Effector memory CD4-positive, alpha-beta T cell (primary cell): Measurements from ENCODE around the gene HDAC6.

Experiments
- DNase-seq, 3 donors: peaks; one replicate each; pipeline ENCODE4 v3.0.0-alpha.2; 2020
- H3K27ac ChIP-seq: 2 replicates; pipeline ENCODE4 v1.7.0; 2013; ENCODE audit warnings: mild to moderate bottlenecking, low read length, moderate library complexity; ENCODE audit not compliant: insufficient read depth, poor library complexity, severe bottlenecking
- H3K27me3 ChIP-seq: replicated peaks from 2 replicates; pipeline ENCODE4 v1.7.0; 2013; ENCODE audit warnings: mild to moderate bottlenecking, low read length; ENCODE audit not compliant: insufficient read depth, control insufficient read depth, poor library complexity, severe bottlenecking
- H3K36me3 ChIP-seq: 2 replicates; pipeline ENCODE4 v1.7.0; 2013; ENCODE audit warnings: mild to moderate bottlenecking, low read length, moderate library complexity; ENCODE audit not compliant: control insufficient read depth, insufficient read depth
- H3K4me1 ChIP-seq: 2 replicates; pipeline ENCODE4 v1.7.0; 2013; ENCODE audit warnings: low read length, mild to moderate bottlenecking; ENCODE audit not compliant: control insufficient read depth, insufficient read depth, poor library complexity, severe bottlenecking
- H3K4me3 ChIP-seq: 2 replicates; pipeline ENCODE4 v1.7.0; 2013; ENCODE audit warnings: low read length, low read depth, mild to moderate bottlenecking; ENCODE audit not compliant: insufficient read depth, poor library complexity, severe bottlenecking
- H3K9me3 ChIP-seq: 2 replicates; pipeline ENCODE4 v1.7.0; 2013; ENCODE audit warnings: mild to moderate bottlenecking, low read length, moderate library complexity; ENCODE audit not compliant: control insufficient read depth

The HDAC6 gene

DNA sequence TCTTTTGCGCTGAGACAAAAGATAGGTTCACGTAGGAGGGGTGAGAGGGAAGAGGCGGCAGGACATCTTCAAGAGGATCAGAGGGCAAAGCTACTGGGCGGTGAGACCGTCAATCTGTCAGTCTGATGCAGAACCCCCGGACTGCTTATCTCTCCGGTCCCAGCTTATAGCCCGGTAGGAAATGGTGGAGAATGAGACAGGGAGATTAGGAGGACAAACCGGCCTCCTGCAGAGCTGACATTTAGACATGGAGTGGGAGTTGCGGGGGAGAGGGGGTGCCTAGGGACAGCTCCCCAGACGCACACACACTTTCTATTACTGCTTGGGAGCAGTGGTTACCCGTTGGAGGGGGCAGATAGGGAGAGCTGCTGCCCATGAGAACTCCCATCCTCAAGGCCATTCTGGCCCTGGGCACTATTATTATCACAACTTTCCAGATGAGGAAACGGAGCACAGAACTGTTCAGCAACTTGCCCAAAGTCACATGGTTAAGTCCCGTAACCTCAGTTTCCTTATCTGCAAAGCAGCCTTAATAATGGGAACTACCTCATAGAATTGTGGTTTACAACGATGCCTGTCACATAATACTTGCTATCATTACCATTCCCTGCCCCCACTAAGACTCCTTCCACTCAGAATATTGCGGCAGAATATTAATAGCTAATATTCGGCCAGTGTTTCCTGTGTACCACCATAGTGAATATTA, 1.1 kb upstream of the HDAC6 start:
- no peak for DNase-seq
- H3K36me3 ChIP-seq, result no peaks in the 10 kb centered on the region
- H3K4me3 ChIP-seq, result peak overlapping the region; percentile 86
- no peaks in the 10 kb centered on the region for H3K27me3 ChIP-seq
- no peaks in the 10 kb centered on the region for H3K4me1 ChIP-seq
- H3K9me3 ChIP-seq, result no peaks in the 10 kb centered on the region
- H3K27ac ChIP-seq, result peak overlapping the region; percentile 91

DNA sequence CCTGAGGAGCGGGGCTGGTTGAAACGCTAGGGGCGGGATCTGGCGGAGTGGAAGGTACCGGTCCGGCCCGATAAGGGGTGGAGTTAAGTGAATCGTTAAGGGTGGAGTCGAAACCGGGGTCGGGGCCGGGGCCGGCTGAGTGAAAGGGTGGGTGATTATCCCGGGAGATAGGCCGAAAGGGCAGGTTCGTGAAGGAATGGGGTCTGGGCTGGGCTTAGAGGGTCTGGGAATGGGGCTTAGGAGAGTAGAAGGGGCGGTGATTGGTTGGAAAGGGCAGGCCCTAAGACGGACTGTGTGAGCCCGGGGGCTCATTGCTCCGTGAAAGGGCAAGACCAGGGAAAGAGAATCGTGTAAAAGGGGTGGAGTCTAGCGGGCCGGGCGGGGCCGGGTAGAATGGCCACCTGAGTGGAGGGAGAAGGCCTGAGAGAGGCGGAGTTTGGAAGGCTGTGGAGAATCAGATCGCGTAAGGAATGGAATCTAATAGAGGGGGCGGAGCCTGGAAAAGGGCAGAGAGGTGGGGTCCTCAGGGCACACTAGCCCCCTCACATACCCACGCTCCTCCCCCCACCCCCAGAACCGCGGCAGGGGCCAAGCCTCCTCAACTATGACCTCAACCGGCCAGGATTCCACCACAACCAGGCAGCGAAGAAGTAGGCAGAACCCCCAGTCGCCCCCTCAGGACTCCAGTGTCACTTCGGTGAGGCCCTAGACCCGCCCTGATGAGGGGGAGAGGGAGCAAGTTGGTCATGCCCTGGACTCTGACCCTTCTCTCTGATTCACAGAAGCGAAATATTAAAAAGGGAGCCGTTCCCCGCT, 430 bp downstream of the HDAC6 start:
- peak; percentile 24 to 54 (median 50) for DNase-seq
- Histone ChIP-seq H3K9me3 (no peaks in the 10 kb centered on the region), H3K4me3 (peak overlapping the region; percentile 85), H3K4me1 (no peaks in the 10 kb centered on the region), H3K27me3 (no peaks in the 10 kb centered on the region), H3K27ac (peak overlapping the region; percentile 88), H3K36me3 (no peaks in the 10 kb centered on the region)

DNA sequence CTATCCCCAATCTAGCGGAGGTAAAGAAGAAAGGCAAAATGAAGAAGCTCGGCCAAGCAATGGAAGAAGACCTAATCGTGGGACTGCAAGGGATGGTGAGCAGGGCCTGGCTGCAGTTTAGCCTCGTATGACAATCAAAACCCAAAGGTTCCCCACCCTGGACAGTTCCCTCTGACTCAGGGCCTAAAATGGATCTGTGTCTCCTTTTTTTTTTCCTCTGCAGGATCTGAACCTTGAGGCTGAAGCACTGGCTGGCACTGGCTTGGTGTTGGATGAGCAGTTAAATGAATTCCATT, 986 bp downstream of the HDAC6 start:
- no peaks in the 10 kb centered on the region for H3K36me3 ChIP-seq
- H3K27me3 ChIP-seq, result no peaks in the 10 kb centered on the region
- no peak for DNase-seq
- no peaks in the 10 kb centered on the region for H3K9me3 ChIP-seq
- H3K27ac ChIP-seq, result peak overlapping the region; percentile 13
- H3K4me3 ChIP-seq, result no peak overlapping the region
- no peaks in the 10 kb centered on the region for H3K4me1 ChIP-seq

- H3K4me3 ChIP-seq, result no peak overlapping the region
- no peaks in the 10 kb centered on the region for H3K36me3 ChIP-seq
- no peaks in the 10 kb centered on the region for H3K4me1 ChIP-seq
- no peak overlapping the region for H3K27ac ChIP-seq
- no peak for DNase-seq
- no peaks in the 10 kb centered on the region for H3K27me3 ChIP-seq
- H3K9me3 ChIP-seq, result no peaks in the 10 kb centered on the region
Observed at GRCh38 chrX:48806081-48806480, 4.2 kb downstream of the HDAC6 start.

GRCh38 chrX:48813644-48814043, 11.8 kb downstream of the HDAC6 start:
- Histone ChIP-seq H3K36me3 (no peaks in the 10 kb centered on the region), H3K4me1 (no peaks in the 10 kb centered on the region), H3K27me3 (no peaks in the 10 kb centered on the region), H3K9me3 (no peaks in the 10 kb centered on the region), H3K4me3 (no peak overlapping the region), H3K27ac (no peak overlapping the region)
- DNase-seq, result no peak

GRCh38 chrX:48814722-48815121, 12.9 kb downstream of the HDAC6 start:
- H3K36me3 ChIP-seq, result no peaks in the 10 kb centered on the region
- H3K9me3 ChIP-seq, result no peaks in the 10 kb centered on the region
- no peaks in the 10 kb centered on the region for H3K4me1 ChIP-seq
- H3K27me3 ChIP-seq, result no peaks in the 10 kb centered on the region
- no peak for DNase-seq
- H3K4me3 ChIP-seq, result no peak overlapping the region
- no peak overlapping the region for H3K27ac ChIP-seq

DNA sequence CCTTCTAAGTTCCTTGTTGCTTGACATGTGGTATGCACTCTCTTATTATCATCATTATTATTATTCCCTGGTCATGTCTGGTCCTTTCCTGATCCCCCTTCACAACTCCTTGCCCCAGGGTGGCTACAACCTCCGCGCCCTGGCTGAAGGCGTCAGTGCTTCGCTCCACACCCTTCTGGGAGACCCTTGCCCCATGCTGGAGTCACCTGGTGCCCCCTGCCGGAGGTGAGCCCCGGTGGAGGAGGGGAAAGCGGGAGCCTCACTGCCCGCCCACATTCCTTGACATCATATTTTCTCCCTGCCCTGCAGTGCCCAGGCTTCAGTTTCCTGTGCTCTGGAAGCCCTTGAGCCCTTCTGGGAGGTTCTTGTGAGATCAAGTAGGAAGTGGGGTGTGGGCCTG, 13.4 kb downstream of the HDAC6 start:
- H3K36me3 ChIP-seq, result no peaks in the 10 kb centered on the region
- H3K27me3 ChIP-seq, result no peaks in the 10 kb centered on the region
- H3K9me3 ChIP-seq, result no peaks in the 10 kb centered on the region
- H3K4me3 ChIP-seq, result no peak overlapping the region
- H3K4me1 ChIP-seq, result no peaks in the 10 kb centered on the region
- H3K27ac ChIP-seq, result no peak overlapping the region
- DNase-seq, result no peak

DNA sequence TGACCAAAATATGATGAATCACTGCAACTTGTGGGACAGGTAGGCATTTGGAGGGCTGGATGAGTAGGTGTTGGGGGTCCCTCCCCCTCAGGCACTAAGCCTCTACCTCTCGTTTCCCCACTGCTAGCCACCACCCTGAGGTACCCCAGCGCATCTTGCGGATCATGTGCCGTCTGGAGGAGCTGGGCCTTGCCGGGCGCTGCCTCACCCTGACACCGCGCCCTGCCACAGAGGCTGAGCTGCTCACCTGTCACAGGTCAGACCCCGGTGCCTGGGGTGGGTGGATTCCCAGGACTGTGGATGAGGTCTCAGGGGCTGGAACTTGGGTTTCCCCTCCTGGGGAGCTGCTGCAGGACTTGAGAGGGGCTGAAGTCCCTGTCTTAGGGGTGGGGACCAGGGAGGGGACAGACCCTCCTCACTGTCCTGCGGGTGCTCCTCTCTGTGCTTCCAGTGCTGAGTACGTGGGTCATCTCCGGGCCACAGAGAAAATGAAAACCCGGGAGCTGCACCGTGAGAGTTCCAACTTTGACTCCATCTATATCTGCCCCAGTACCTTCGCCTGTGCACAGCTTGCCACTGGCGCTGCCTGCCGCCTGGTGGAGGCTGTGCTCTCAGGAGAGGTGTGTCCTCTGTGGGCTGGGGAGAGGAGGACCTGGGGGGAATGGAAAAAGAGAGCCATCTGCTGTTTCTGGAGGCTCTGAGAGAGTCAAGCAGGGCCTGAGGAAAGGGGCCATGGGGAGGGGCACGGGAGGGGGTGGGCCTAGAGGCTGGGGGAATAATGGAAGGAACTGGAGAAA, 14.3 kb downstream of the HDAC6 start:
- no peaks in the 10 kb centered on the region for H3K36me3 ChIP-seq

DNA sequence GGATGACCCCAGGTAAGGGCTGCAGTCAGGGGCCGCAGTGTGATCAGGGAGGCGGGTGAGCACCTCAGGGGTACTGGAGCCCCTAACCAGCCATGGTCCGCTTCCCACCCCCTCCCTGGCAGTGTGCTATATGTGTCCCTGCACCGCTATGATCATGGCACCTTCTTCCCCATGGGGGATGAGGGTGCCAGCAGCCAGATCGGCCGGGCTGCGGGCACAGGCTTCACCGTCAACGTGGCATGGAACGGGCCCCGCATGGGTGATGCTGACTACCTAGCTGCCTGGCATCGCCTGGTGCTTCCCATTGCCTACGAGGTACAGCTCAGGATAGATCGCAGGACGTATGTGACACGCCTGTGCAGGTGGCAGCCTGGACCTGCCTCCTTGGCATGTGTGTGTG, 16.2 kb downstream of the HDAC6 start:
- no peaks in the 10 kb centered on the region for H3K36me3 ChIP-seq
- no peaks in the 10 kb centered on the region for H3K9me3 ChIP-seq
- DNase-seq, result no peak
- no peak overlapping the region for H3K27ac ChIP-seq
- no peaks in the 10 kb centered on the region for H3K27me3 ChIP-seq
- no peaks in the 10 kb centered on the region for H3K4me1 ChIP-seq
- no peak overlapping the region for H3K4me3 ChIP-seq

More for the DNA sequence above, 14.3 kb downstream of the HDAC6 start:
- Histone ChIP-seq H3K27me3 (no peaks in the 10 kb centered on the region), H3K4me1 (no peaks in the 10 kb centered on the region), H3K9me3 (no peaks in the 10 kb centered on the region), H3K27ac (no peak overlapping the region), H3K4me3 (no peak overlapping the region)
- DNase-seq, result no peak

GRCh38 chrX:48818866-48819265, 17.0 kb downstream of the HDAC6 start:
- Histone ChIP-seq H3K4me3 (no peak overlapping the region), H3K27ac (no peak overlapping the region), H3K36me3 (no peaks in the 10 kb centered on the region), H3K9me3 (no peaks in the 10 kb centered on the region), H3K27me3 (no peaks in the 10 kb centered on the region), H3K4me1 (no peaks in the 10 kb centered on the region)
- no peak for DNase-seq
